ENCODE measurements around the gene ENO1.
"Not testable (repeated sequence)": the region's sequence is repeated elsewhere in the genome, so short reads cannot be mapped to it uniquely, and the experiment has no call there.

GRCh38 chr1:8897505-8897904 lies 19.0 kb upstream of the ENO1 start:
- not testable (repeated sequence) for TF ChIP-seq CTCF (conservative IDR thresholded peaks at IDR 0.05; ENCODE audit: low read depth, low read length); BHLHE40 (IDR thresholded peaks at IDR 0.05; ENCODE audit: low read depth, low read length)
